Measurements from ENCODE around the gene ARHGEF3.

- TF ChIP-seq CTCF (IDR thresholded peaks at IDR 0.05), result no peak
- no peak for TF ChIP-seq EZH2phosphoT487 (IDR thresholded peaks at IDR 0.05)
- TF ChIP-seq EZH2 (IDR thresholded peaks at IDR 0.05), result no peak
Measured at GRCh38 chr3:56776556-56776950, 25.2 kb downstream of the ARHGEF3 start.

All from neural progenitor cell (in vitro differentiated cells).